ENCODE measurements around the gene LRP10. TPM values are rescaled to one million over a fixed set of nuclear protein-coding genes. Genes with fewer than 3 reads are reported as not detected.

The LRP10 gene
- total RNA-seq, 8 experiments from 2014 or later, result 3.9 to 55.5 (median 29.2) TPM

GRCh38 chr14:22837750-22838538 is 33.6 kb upstream of the LRP10 start:
- ATAC-seq (replicated peaks in 6 of 8), result peak in 2 of 8 experiments; percentile 23 to 24
- H3K27ac ChIP-seq, result no peak overlapping the region
- 0 to 100% (median 78%) methylated on average over 1 to 7 of the region's 25 CpGs; no CpG with 5 or more reads in 5 of the 10 experiments for WGBS, 10 experiments
- in situ Hi-C loops (cut with MboI; ENCODE audit: low pct_unique_long_range_greater_than_20kb in 2 of 9, low sequenced_read_pairs in 9 of 9, unreplicated experiment in 9 of 9), result loop anchor here in 2 of 9 experiments (25.0 kb wide), 2 partner anchors 276 to 451 kb away; no protein-coding TSS in a partner anchor
- H3K4me3 ChIP-seq, result no peak overlapping the region
- peaks cover 0 to 3% of the 10 kb centered on the region in 2 donors for H3K4me1 ChIP-seq (replicated peaks in 1 of 2)

- 0 to 100% (median 50%) methylated on average over 1 to 2 of the region's 6 CpGs; no CpG with 5 or more reads in 3 of the 10 experiments for WGBS, 10 experiments
- H3K4me1 ChIP-seq (replicated peaks in 1 of 2), result peaks cover 0 to 3% of the 10 kb centered on the region in 2 donors
- no peak overlapping the region for H3K27ac ChIP-seq
- H3K4me3 ChIP-seq, result no peak overlapping the region
- peak in 2 of 8 experiments; percentile 11 to 18 for ATAC-seq (replicated peaks in 6 of 8)
- in situ Hi-C loops (cut with MboI; ENCODE audit: low pct_unique_long_range_greater_than_20kb in 2 of 9, low sequenced_read_pairs in 9 of 9, unreplicated experiment in 9 of 9), result loop anchor here in 2 of 9 experiments (25.0 kb wide), 2 partner anchors 276 to 451 kb away; no protein-coding TSS in a partner anchor
These were observed 32.9 kb upstream of the LRP10 start for GRCh38 chr14:22838631-22839041.

- peak in 2 of 8 experiments; percentile 4 to 5 for ATAC-seq (replicated peaks in 6 of 8)
- 0 to 100% (median 60%) methylated on average over 1 to 3 of the region's 6 CpGs; no CpG with 5 or more reads in 2 of the 10 experiments for WGBS, 10 experiments
- no peak overlapping the region for H3K27ac ChIP-seq
- H3K4me3 ChIP-seq, result no peak overlapping the region
- in situ Hi-C loops (cut with MboI; ENCODE audit: low pct_unique_long_range_greater_than_20kb in 2 of 9, low sequenced_read_pairs in 9 of 9, unreplicated experiment in 9 of 9), result loop anchor here in 2 of 9 experiments (25.0 kb wide), 2 partner anchors 277 to 452 kb away; no protein-coding TSS in a partner anchor
- peaks cover 0 to 3% of the 10 kb centered on the region in 2 donors for H3K4me1 ChIP-seq (replicated peaks in 1 of 2)
These were observed 32.3 kb upstream of the LRP10 start for GRCh38 chr14:22839159-22839779.

GRCh38 chr14:22841311-22841710 is 30.2 kb upstream of the LRP10 start:
- no peak for ATAC-seq (replicated peaks in 6 of 8)
- in situ Hi-C loops (cut with MboI; ENCODE audit: low pct_unique_long_range_greater_than_20kb in 2 of 9, low sequenced_read_pairs in 9 of 9, unreplicated experiment in 9 of 9), result loop anchor here in 3 of 9 experiments (10.0 to 25.0 kb wide), 3 partner anchors 267 to 454 kb away; no protein-coding TSS in a partner anchor
- Histone ChIP-seq H3K4me3 (no peak overlapping the region), H3K4me1 (replicated peaks in 1 of 2) (peaks cover 0 to under 1% of the 10 kb centered on the region in 2 donors), H3K27ac (no peak overlapping the region)
- WGBS, 10 experiments, result 60 to 100% (median 90%) methylated on average over 1 to 5 of the region's 9 CpGs; no CpG with 5 or more reads in 4 of the 10 experiments

GRCh38 chr14:22841769-22842168 is 29.8 kb upstream of the LRP10 start:
- 56 to 100% (median 89%) methylated on average over 1 to 7 of the region's 8 CpGs; no CpG with 5 or more reads in 5 of the 10 experiments for WGBS, 10 experiments
- no peak overlapping the region for H3K27ac ChIP-seq
- no peaks in the 10 kb centered on the region for H3K4me1 ChIP-seq (replicated peaks in 1 of 2)
- in situ Hi-C loops (cut with MboI; ENCODE audit: low pct_unique_long_range_greater_than_20kb in 2 of 9, low sequenced_read_pairs in 9 of 9, unreplicated experiment in 9 of 9), result loop anchor here in 3 of 9 experiments (10.0 to 25.0 kb wide), 3 partner anchors 267 to 454 kb away; no protein-coding TSS in a partner anchor
- ATAC-seq (replicated peaks in 6 of 8), result no peak
- no peak overlapping the region for H3K4me3 ChIP-seq

- in situ Hi-C loops (cut with MboI; ENCODE audit: low pct_unique_long_range_greater_than_20kb in 2 of 9, low sequenced_read_pairs in 9 of 9, unreplicated experiment in 9 of 9), result loop anchor here in 3 of 9 experiments (10.0 to 25.0 kb wide), 3 partner anchors 268 to 455 kb away; no protein-coding TSS in a partner anchor
- H3K4me1 ChIP-seq (replicated peaks in 1 of 2), result no peaks in the 10 kb centered on the region
- no peak overlapping the region for H3K4me3 ChIP-seq
- no peak overlapping the region for H3K27ac ChIP-seq
- 58 to 98% (median 83%) methylated on average over 2 to 16 of the region's 28 CpGs; no CpG with 5 or more reads in 1 of the 10 experiments for WGBS, 10 experiments
- ATAC-seq (replicated peaks in 6 of 8), result no peak
These were observed 29.1 kb upstream of the LRP10 start for GRCh38 chr14:22842211-22843122.

- in situ Hi-C loops (cut with MboI; ENCODE audit: low pct_unique_long_range_greater_than_20kb in 2 of 9, low sequenced_read_pairs in 9 of 9, unreplicated experiment in 9 of 9), result loop anchor here in 3 of 9 experiments (10.0 to 25.0 kb wide), 3 partner anchors 269 to 456 kb away; no protein-coding TSS in a partner anchor
- Histone ChIP-seq H3K27ac (no peak overlapping the region), H3K4me3 (no peak overlapping the region), H3K4me1 (replicated peaks in 1 of 2) (peaks cover 0 to 4% of the 10 kb centered on the region in 2 donors)
- no peak for ATAC-seq (replicated peaks in 6 of 8)
- 20 to 100% (median 80%) methylated on average over 1 to 7 of the region's 21 CpGs; no CpG with 5 or more reads in 2 of the 10 experiments for WGBS, 10 experiments
These were observed 28.2 kb upstream of the LRP10 start for GRCh38 chr14:22843123-22843925.

GRCh38 chr14:22844221-22845102 is 27.1 kb upstream of the LRP10 start:
- in situ Hi-C loops (cut with MboI; ENCODE audit: low pct_unique_long_range_greater_than_20kb in 2 of 9, low sequenced_read_pairs in 9 of 9, unreplicated experiment in 9 of 9), result loop anchor here in 3 of 9 experiments (10.0 to 25.0 kb wide), 3 partner anchors 270 to 457 kb away; no protein-coding TSS in a partner anchor
- ATAC-seq (replicated peaks in 6 of 8), result no peak
- no peak overlapping the region for H3K4me3 ChIP-seq
- H3K4me1 ChIP-seq (replicated peaks in 1 of 2), result peaks cover 0 to 5% of the 10 kb centered on the region in 2 donors
- H3K27ac ChIP-seq, result no peak overlapping the region
- 58 to 100% (median 95%) methylated on average over 1 to 10 of the region's 22 CpGs for WGBS, 10 experiments

GRCh38 chr14:22845103-22845394 is 26.5 kb upstream of the LRP10 start:
- Histone ChIP-seq H3K4me1 (replicated peaks in 1 of 2) (peaks cover 0 to 5% of the 10 kb centered on the region in 2 donors), H3K4me3 (no peak overlapping the region), H3K27ac (no peak overlapping the region)
- 40 to 100% (median 94%) methylated on average over 1 to 6 of the region's 9 CpGs; no CpG with 5 or more reads in 3 of the 10 experiments for WGBS, 10 experiments
- in situ Hi-C loops (cut with MboI; ENCODE audit: low pct_unique_long_range_greater_than_20kb in 2 of 9, low sequenced_read_pairs in 9 of 9, unreplicated experiment in 9 of 9), result loop anchor here in 3 of 9 experiments (10.0 to 25.0 kb wide), 3 partner anchors 270 to 458 kb away; no protein-coding TSS in a partner anchor
- no peak for ATAC-seq (replicated peaks in 6 of 8)

GRCh38 chr14:22845821-22846625 is 25.5 kb upstream of the LRP10 start:
- 81 to 86% methylated on average over 2 to 6 of the region's 26 CpGs; no CpG with 5 or more reads in 8 of the 10 experiments for WGBS, 10 experiments
- H3K27ac ChIP-seq, result no peak overlapping the region
- H3K4me1 ChIP-seq (replicated peaks in 1 of 2), result peaks cover 0 to 5% of the 10 kb centered on the region in 2 donors
- no peak overlapping the region for H3K4me3 ChIP-seq
- in situ Hi-C loops (cut with MboI; ENCODE audit: low pct_unique_long_range_greater_than_20kb in 2 of 9, low sequenced_read_pairs in 9 of 9, unreplicated experiment in 9 of 9), result loop anchor here in 3 of 9 experiments (10.0 to 25.0 kb wide), 3 partner anchors 271 to 459 kb away; no protein-coding TSS in a partner anchor
- ATAC-seq (replicated peaks in 6 of 8), result no peak

Measured in motor neuron (in vitro differentiated cells).